GM12891 (cell line): ENCODE data around the gene BICD2.

Source experiments
- POLR2A ChIP-seq: IDR thresholded peaks from 2 replicates; pipeline ENCODE4 v1.6.1; 2011; ENCODE audit warnings: low read depth, low read length, control low read depth
- POLR2AphosphoS5 ChIP-seq: IDR thresholded peaks from 2 replicates; pipeline ENCODE4 v1.6.1; 2011; ENCODE audit warnings: low read depth, low read length, control low read depth
- POU2F2 ChIP-seq: IDR thresholded peaks from 2 replicates; pipeline ENCODE4 v1.6.1; 2011; ENCODE audit warnings: low read depth, mild to moderate bottlenecking, control low read depth, low read length, moderate library complexity
- SPI1 ChIP-seq: IDR thresholded peaks from 2 replicates; pipeline ENCODE4 v1.6.1; 2011; ENCODE audit warnings: low read depth, low read length, control low read depth
- TAF1 ChIP-seq: IDR thresholded peaks from 2 replicates; pipeline ENCODE4 v1.6.1; 2011; ENCODE audit warnings: low read depth, low read length, control low read depth

GRCh38 chr9:92663126-92663525 is 101.5 kb downstream of the BICD2 start:
- no peak for TF ChIP-seq POLR2AphosphoS5
- TF ChIP-seq POLR2A: no peak
- no peak for TF ChIP-seq TAF1
- TF ChIP-seq SPI1: no peak
- no peak for TF ChIP-seq POU2F2
